Urinary bladder (tissue), 4 donors: Measurements from ENCODE around the gene CD79A. TPM values are rescaled to one million over a fixed set of nuclear protein-coding genes. Genes with fewer than 3 reads are reported as not detected.

Source experiments
- DNase-seq: peaks from one replicate; pipeline ENCODE4 v3.0.0-alpha.2; 2015; ENCODE audit errors: extremely low spot score
- H3K27ac ChIP-seq: one replicate; pipeline ENCODE4 v1.5.1; 2013; ENCODE audit warnings: low read depth, mild to moderate bottlenecking, moderate library complexity
- H3K36me3 ChIP-seq: one replicate; pipeline ENCODE4 v1.6.1; 2013; ENCODE audit warnings: mild to moderate bottlenecking, moderate library complexity; ENCODE audit not compliant: insufficient read depth
- H3K4me1 ChIP-seq: one replicate; pipeline ENCODE4 v1.6.1; 2013; ENCODE audit warnings: mild to moderate bottlenecking, moderate library complexity; ENCODE audit not compliant: insufficient read depth
- H3K4me3 ChIP-seq: one replicate; pipeline ENCODE4 v1.5.1; 2013; ENCODE audit warnings: low read depth, low read length
- WGBS: extraction: QIAGEN DNeasy Blood & Tissue Kit; methylation state at CpG from one replicate; pipeline ENCODE4 v1.1.7; 2013; 5-methylcytosine and 5-hydroxymethylcytosine counted together
- polyA plus RNA-seq: library from polyadenylated mRNA; stranded (reverse); fragments of 200-250 nt; gene quantifications from one replicate; pipeline ENCODE4 v1.2.3, GENCODE V29; 2013
- total RNA-seq: library from RNA; depleted of rRNA; stranded (reverse); fragments of >200 nt; gene quantifications from one replicate; pipeline ENCODE4 v1.2.3, GENCODE V29; 2014
- donor health status: healthy with polysubstance abuse.
- donor health status: healthy.

Gene CD79A
- total and polyA plus RNA-seq, 2 donors = 0.37 to 0.80 TPM

DNA sequence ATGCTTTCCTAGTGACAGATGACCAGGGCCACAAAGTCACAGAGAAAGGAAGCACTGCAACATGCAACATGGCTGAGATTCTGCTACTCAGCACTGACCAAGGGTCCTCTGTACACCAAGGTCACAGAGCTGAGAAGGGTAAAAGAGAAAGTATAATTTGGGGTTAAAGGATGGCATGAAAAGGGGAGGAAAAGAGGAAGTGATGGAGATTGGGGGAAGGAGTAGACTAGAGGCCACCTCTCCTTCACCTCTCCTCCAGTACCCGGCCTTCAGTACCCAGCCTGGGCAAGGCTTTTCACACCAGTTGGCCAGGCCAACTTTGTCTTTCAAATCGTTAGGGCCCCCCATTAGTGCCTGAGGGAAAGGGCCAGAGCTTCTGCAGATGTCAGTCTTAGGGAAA lies 23.3 kb upstream of the CD79A start:
- no peak for DNase-seq
- no peaks in the 10 kb centered on the region for H3K4me1 ChIP-seq
- 48% methylated on average over 2 of the region's 2 CpGs for WGBS
- no peaks in the 10 kb centered on the region for H3K36me3 ChIP-seq
- no peak overlapping the region for H3K27ac ChIP-seq
- no peak overlapping the region for H3K4me3 ChIP-seq

DNA sequence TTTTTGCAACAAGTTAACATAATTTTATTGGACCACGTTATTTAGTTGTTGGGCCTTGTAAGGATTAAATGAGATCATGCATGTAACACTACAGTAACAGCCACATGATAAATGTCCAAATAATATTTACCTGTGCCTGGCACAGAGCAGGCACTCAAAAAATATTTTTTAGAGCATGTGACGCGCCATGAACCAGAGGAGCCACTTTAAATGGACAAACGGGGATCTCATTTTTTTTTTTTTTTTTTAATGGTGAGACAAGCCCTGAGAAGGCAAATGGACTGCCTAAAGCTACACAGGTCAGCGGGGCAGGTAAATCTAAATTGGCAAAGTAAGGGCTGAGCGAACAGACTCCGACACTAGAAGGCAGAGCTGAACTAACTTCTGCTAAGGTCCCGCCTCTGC lies 17.9 kb upstream of the CD79A start:
- WGBS = 2% methylated on average over 8 of the region's 8 CpGs
- DNase-seq = no peak
- H3K4me1 ChIP-seq = peaks cover 3% of the 10 kb centered on the region
- H3K36me3 ChIP-seq = no peaks in the 10 kb centered on the region
- no peak overlapping the region for H3K4me3 ChIP-seq
- no peak overlapping the region for H3K27ac ChIP-seq

DNA sequence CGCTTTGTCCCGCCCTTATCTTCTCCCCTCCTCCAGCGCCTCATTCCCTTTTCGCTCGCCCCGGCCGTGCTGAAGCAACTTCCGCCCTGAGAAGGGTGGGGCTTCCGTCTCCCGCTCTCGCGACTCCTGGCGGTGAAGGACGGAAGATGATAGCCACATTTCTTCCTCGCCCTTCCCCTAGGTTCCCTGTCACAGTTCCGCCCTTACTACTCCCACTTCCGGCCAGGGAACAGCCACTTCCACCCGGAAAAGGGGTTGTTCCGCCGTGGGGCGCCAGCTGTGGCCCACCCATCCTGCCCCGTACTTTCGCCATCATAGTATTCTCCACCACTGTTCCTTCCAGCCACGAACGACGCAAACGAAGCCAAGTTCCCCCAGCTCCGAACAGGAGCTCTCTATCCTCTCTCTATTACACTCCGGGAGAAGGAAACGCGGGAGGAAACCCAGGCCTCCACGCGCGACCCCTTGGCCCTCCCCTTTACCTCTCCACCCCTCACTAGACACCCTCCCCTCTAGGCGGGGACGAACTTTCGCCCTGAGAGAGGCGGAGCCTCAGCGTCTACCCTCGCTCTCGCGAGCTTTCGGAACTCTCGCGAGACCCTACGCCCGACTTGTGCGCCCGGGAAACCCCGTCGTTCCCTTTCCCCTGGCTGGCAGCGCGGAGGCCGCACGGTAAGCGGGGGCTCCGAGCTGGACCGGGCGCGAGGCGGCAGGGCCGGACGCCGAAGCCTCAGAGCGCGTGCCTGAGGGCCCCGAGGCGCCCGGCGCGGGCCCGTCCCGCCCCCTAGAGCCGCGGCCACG lies 17.3 kb upstream of the CD79A start, which contains the start of gene RPS19:
TSS of gene RPS19 (plus strand) at position 638 of the 801 bp plus-strand sequence. CDS start 520 bp downstream, outside the sequence.
- Histone ChIP-seq H3K4me1 (peaks cover 3% of the 10 kb centered on the region), H3K36me3 (peaks cover 4% of the 10 kb centered on the region), H3K4me3 (peak within 1 kb of the TSS; percentile 89), H3K27ac (peak within 1 kb of the TSS; percentile 85)
- peak; percentile 99 for DNase-seq
- WGBS = under 1% methylated on average over 76 of the region's 76 CpGs

DNA sequence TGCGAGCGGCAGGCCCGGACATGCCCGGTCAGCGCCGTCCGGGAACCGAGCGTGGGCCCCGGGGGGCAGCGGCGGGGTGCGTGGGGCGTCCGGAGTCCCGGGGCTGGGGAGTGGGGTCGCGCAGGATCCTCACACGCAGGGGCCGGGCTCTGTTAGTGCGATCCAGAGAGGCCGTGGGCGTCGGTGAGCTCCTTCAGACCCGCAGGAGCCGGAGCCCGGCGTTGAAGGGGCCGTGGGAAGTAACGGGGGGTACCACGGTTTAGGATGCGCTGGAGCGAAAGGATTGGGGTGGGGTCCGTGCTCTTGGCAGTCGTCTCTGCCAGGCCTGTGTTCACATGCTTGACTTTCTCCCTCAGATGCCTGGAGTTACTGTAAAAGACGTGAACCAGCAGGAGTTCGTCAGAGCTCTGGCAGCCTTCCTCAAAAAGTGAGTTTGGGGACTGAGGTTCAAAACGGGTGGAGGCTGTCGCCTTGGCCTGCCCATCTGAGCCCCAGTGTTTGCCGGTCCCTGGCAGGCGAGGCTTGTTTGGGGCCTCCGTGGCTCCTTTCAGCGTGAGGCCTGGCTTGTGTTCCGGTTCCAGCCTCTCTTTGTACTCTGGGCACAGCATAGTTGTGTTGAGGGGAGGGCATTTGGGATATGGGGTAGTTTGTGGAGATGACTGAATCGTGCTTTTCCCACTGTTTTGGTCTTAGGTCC lies 16.5 kb upstream of the CD79A start:
- no peak for DNase-seq
- under 1% methylated on average over 45 of the region's 45 CpGs for WGBS
- H3K4me1 ChIP-seq = peaks cover 3% of the 10 kb centered on the region
- peak overlapping the region; percentile 89 for H3K4me3 ChIP-seq
- H3K36me3 ChIP-seq = peaks cover 4% of the 10 kb centered on the region
- peak overlapping the region; percentile 66 for H3K27ac ChIP-seq

DNA sequence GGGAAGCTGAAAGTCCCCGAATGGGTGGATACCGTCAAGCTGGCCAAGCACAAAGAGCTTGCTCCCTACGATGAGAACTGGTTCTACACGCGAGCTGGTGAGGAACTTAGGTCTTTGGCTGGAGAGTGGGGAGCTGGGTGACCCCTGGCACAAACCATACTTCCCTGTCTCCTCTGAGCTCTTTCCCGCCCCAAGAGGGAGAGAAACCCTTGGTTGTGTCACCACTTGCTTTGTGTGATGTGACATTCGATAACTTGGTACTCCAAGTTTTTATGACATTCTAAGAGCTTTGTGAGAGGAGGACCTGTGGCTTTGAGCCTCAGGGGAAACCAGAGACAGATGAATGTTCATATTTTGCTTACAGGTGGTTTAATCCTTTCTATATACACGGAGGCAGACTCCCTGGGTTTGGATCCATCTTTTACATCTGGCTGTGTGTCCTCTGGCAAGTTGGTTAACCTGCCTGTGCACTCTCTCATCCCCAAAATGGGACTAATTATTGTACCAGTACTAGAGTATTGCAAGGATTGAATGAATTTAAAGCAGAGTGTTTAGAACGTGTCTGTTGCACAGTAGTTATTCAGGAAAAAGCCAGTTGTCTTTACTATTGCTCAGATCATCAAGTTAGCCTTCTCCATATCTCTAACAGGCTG lies 15.8 kb upstream of the CD79A start:
- Histone ChIP-seq H3K27ac (no peak overlapping the region), H3K4me3 (peak overlapping the region; percentile 89), H3K36me3 (peaks cover 4% of the 10 kb centered on the region), H3K4me1 (peaks cover 3% of the 10 kb centered on the region)
- WGBS = 36% methylated on average over 9 of the region's 9 CpGs
- no peak for DNase-seq

DNA sequence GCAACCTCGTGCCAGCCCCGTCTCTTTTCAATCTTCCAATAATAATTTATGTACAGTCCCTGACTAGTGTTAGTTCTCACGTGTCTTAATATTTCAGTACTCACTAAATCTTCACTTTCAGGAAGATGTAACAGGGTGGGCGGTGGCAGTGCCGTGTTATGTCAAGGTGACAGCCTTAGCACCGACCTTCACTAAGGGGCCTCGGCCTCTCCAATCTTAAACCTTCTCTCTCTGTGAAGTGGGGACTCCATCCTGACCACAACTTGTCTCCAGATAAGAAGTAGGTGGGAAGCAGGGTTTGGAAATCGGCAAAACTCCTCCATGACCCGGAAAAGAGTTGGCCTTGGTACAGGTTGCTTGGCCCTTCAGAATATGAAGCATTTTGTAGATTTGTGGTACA lies 15.2 kb upstream of the CD79A start:
- DNase-seq = no peak
- H3K27ac ChIP-seq = no peak overlapping the region
- peaks cover 3% of the 10 kb centered on the region for H3K4me1 ChIP-seq
- WGBS = 81% methylated on average over 9 of the region's 9 CpGs
- H3K4me3 ChIP-seq = no peak overlapping the region
- peaks cover 4% of the 10 kb centered on the region for H3K36me3 ChIP-seq

DNA sequence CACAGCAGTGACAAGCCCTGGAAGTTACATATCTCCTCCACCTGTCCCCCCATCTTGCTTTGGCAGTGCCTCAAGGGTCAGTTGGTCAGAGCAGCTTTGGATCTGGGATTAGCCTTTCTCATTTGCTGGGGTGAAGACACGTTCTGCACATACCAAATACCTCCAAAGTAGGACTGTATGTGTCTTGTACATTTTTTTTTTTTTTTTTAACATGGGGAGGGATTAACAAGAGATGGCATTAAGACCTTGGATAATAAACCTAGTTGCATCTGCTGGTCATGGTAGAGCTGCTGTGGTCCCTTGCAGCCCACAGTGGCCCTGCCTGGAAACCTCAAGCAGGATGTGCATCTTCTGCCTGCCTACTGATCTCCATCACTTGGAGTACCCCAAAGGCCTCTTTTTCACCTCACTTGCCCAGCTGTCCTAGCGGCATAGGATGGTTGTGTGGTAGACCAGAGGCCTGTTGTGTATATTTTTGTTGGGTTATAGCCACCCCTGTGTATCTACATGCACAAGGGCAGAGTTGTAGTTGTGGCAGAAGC lies 14.6 kb upstream of the CD79A start:
- peaks cover 3% of the 10 kb centered on the region for H3K4me1 ChIP-seq
- peaks cover 4% of the 10 kb centered on the region for H3K36me3 ChIP-seq
- no peak overlapping the region for H3K4me3 ChIP-seq
- 72% methylated on average over 2 of the region's 2 CpGs for WGBS
- no peak for DNase-seq
- no peak overlapping the region for H3K27ac ChIP-seq

DNA sequence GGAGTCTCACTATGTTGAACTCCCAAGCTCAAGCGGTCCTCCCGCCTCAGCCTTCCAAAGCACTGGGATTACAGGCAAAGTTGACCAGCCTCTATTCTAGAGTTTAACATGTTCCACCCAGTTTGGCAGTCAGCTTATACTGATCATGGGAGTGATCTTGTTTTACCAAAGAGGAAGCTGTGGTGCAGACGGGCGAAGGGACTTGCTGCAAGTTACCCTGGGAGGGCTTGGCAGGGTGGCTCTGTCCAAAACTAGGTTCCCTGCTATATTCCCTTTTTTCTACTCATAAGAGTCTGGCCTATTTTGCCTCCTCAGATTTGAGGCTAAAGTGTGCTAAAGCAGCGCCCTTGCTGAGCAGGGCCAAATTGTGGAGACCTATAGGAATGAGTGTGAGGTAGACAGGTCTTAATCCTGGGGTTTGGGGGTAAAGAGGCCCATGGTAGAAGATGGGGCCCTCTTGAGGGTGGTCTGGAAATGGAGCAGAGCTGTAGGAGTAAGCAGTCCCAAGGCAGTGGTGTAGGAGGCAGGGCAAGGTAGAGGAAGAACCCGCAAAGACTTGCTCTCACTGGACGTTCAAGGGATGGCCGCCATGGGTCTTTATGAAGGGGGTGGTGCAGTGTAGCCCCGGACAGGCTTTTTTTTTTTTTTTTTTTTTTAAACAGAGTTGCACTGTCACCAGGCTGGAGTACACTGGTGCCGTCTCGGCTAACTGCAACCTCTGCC lies 13.7 kb upstream of the CD79A start:
- 87% methylated on average over 11 of the region's 11 CpGs for WGBS
- Histone ChIP-seq H3K4me3 (no peak overlapping the region), H3K27ac (no peak overlapping the region), H3K36me3 (peaks cover 4% of the 10 kb centered on the region), H3K4me1 (peaks cover 3% of the 10 kb centered on the region)
- no peak for DNase-seq

DNA sequence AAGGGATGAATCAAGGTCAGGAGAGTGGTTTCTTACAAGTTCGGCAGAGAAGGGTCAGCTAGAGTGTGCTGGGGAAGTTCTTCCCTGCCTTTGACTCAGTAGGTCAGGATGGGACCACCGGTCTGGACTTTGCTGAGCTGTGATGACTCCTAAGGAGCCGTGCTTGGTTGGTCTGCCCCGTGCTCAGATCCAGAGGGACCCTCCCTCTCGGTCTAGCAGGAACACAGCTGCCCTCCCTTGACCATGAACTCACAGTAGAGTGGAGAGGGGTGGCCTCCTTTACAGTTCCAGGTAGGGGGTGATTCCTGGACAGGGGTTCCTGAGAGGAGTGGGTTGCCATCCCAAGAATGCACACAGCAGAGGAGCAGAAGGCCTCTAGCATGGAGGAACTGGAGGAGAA lies 12.7 kb upstream of the CD79A start:
- no peak for DNase-seq
- no peak overlapping the region for H3K27ac ChIP-seq
- peaks cover 4% of the 10 kb centered on the region for H3K36me3 ChIP-seq
- H3K4me3 ChIP-seq = no peak overlapping the region
- WGBS = 89% methylated on average over 5 of the region's 5 CpGs
- peaks cover 3% of the 10 kb centered on the region for H3K4me1 ChIP-seq

DNA sequence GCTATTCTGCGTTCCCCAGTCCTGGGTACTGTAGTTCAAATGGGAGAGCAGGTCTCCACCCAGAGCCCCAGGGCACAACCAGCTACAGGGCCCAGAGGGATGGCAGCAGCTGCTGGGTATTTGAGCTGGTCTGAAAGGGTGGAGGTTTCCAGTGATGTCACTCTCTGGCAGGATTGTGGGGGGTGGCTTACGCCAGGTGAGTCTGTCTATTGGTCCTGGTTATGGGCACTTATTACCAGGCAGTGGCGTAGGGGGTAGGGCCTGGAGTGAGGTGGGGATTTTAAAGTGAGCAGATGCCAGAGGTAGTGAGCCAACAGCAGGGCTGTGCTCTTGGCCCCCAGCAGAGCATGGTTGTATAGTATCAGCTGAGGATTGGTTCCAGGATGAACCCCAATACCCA lies 10.8 kb upstream of the CD79A start:
- no peak overlapping the region for H3K4me3 ChIP-seq
- H3K4me1 ChIP-seq = no peaks in the 10 kb centered on the region
- WGBS = 92% methylated on average over 3 of the region's 3 CpGs
- no peak overlapping the region for H3K27ac ChIP-seq
- H3K36me3 ChIP-seq = peaks cover 4% of the 10 kb centered on the region
- no peak for DNase-seq

DNA sequence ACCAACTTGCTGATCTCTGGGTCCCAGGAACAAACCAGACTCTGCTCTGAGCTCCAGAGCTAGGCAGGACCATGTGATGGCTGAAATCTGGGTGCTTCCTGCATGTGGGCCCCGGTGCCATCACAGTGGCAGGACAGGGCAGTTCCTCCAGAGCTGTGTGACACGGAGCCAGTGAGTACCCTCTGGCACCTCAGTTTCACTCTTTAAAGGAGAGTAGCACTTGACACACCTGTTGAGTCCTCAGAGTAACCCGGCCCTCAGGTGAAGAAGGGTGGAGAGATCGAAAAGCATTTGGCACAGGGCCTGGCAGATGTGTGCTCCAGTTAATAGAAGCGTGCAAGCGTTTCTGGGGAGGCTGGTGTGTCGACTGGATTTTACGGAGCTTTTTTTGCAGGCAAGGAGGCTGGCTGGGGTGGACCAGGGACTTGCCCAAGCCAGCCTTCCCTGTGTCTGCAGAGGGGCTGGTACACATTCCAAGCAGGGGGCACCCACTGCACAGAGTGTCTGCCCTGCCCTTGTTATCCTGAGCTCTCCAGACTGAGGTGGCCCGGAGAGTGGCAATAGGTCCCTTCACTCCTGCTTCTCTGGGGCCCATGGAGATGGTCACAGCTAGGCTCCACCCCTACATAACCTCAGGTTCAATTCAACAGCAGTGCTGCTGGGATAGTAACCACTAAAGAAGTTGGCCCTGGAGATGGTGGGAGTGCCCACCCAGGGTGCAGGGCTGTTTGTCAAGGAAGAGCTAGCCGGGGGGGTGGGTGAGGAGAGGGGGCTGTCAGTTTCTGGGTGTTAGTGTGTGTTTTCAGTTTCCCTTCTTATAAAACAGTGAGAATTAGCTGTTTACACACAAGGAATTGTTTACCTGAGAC lies 8.7 kb upstream of the CD79A start:
- no peak for DNase-seq
- no peak overlapping the region for H3K4me3 ChIP-seq
- H3K4me1 ChIP-seq = no peaks in the 10 kb centered on the region
- H3K27ac ChIP-seq = no peak overlapping the region
- 79% methylated on average over 10 of the region's 10 CpGs for WGBS
- H3K36me3 ChIP-seq = peaks cover 4% of the 10 kb centered on the region

DNA sequence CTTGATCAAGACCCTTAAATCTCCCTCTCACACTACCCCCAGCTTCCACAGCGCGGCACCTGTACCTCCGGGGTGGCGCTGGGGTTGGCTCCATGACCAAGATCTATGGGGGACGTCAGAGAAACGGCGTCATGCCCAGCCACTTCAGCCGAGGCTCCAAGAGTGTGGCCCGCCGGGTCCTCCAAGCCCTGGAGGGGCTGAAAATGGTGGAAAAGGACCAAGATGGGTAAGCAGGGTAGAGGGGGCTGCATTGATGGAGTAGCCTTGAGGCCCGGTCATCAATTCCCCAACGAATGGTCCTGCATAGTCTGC lies 8.1 kb upstream of the CD79A start:
- no peak for DNase-seq
- Histone ChIP-seq H3K36me3 (peaks cover 4% of the 10 kb centered on the region), H3K4me3 (no peak overlapping the region), H3K4me1 (no peaks in the 10 kb centered on the region), H3K27ac (no peak overlapping the region)
- WGBS = 86% methylated on average over 12 of the region's 12 CpGs
